K562 (cell line): ENCODE results near the gene CCPG1. TPM values are rescaled to one million over a fixed set of nuclear protein-coding genes. Genes with fewer than 3 reads are reported as not detected.
A peak's percentile ranks its signal among the peaks of the same experiment; 100 is the strongest.

ENCODE experiments used
- ATAC-seq: fragments of 200-7000 bp; cut with Tn5 transposase; 3 replicates; pipeline ENCODE4 v1.9.1; 2020; ENCODE audit warnings: moderate library complexity
- BruUV-seq: library from RNA; stranded (reverse); fragments of 400-500 nt; replicated peaks from 2 replicates; lab custom pipeline; 2021; lab: Mats Ljungman, UMichigan
- CTCF ChIA-PET: fragments of 300-600 bp; formaldehyde crosslinking; extraction: SDS; loops from one replicate; lab custom pipeline; 2021; ENCODE audit warnings: low intra/inter-chr PET ratio; lab: Yijun Ruan, JAX
- POLR2A ChIA-PET: fragments of 300-600, 350-650 bp; sonication (Branson Sonifier 250); formaldehyde crosslinking; extraction: SDS; loops from one replicate; lab custom pipeline; 2021; ENCODE audit warnings: antibody characterized with exemption, inconsistent platforms; lab: Yijun Ruan, JAX
- DNase-seq, 4 experiments: peaks; one replicate each; pipeline versions ENCODE4 v3.0.0 to v3.0.0-alpha.2; 2011 to 2018; ENCODE audit warnings: low spot score in 3 of 4, mixed read lengths in 3 of 4; ENCODE audit errors: extremely low read depth in 1 of 4
- FAIRE-seq: peaks from 2 replicates; lab custom pipeline; 2011; peaks lifted over from hg19 to GRCh38; lab: Jason Lieb, UNC
- H2AFZ ChIP-seq: 2 replicates; pipeline ENCODE4 v1.6.0; 2011; ENCODE audit warnings: low read depth, low read length, control low read depth, inconsistent platforms
- H3K27ac ChIP-seq: fragments of 200-600 bp; 3 replicates; pipeline ENCODE4 v1.8.0; 2011; ENCODE audit warnings: low read depth, mild to moderate bottlenecking, control low read depth, inconsistent platforms, low read length, moderate library complexity, mixed read lengths; ENCODE audit errors: extremely low read depth
- H3K27me3 ChIP-seq, 2 experiments: fragments of 300-600 bp in 1 of 2; 2 replicates in 1 of 2; 3 replicates in 1 of 2; pipeline versions ENCODE4 v1.6.0 to v1.8.0; 2011; ENCODE audit warnings: inconsistent platforms in 2 of 2, low read length in 2 of 2, mild to moderate bottlenecking in 1 of 2, mixed read lengths in 1 of 2, moderate library complexity in 1 of 2; ENCODE audit not compliant: control insufficient read depth in 2 of 2, insufficient read depth in 2 of 2
- H3K36me3 ChIP-seq: fragments of 300-600 bp; 3 replicates; pipeline ENCODE4 v1.8.0; 2011; ENCODE audit warnings: mild to moderate bottlenecking, low read length, inconsistent platforms; ENCODE audit not compliant: control insufficient read depth, insufficient read depth
- H3K4me1 ChIP-seq, 2 experiments: fragments of 200-600 bp in 1 of 2; replicated peaks in 1 of 2; 2 replicates in 1 of 2; 3 replicates in 1 of 2; pipeline versions ENCODE4 v1.5.1 to v1.8.0; 2011; ENCODE audit warnings: inconsistent platforms in 2 of 2, low read length in 2 of 2, mild to moderate bottlenecking in 1 of 2, mixed read lengths in 1 of 2, moderate library complexity in 1 of 2; ENCODE audit not compliant: control insufficient read depth in 2 of 2, insufficient read depth in 2 of 2
- H3K4me2 ChIP-seq: 2 replicates; pipeline ENCODE4 v1.6.1; 2011; ENCODE audit warnings: low read length, control low read depth, inconsistent platforms, mixed read lengths; ENCODE audit not compliant: insufficient read depth
- H3K4me3 ChIP-seq: fragments of 200-600 bp; sonication (generic), shearing (Covaris generic); 2 replicates; pipeline ENCODE4 v1.5.1; 2016; ENCODE audit warnings: control low read depth, inconsistent platforms
- H3K79me2 ChIP-seq: fragments of 200-600 bp; 3 replicates; pipeline ENCODE4 v1.8.0; 2011; ENCODE audit warnings: low read length, inconsistent platforms; ENCODE audit not compliant: control insufficient read depth, insufficient read depth
- H3K9ac ChIP-seq, 2 experiments: 2 replicates each; pipeline versions ENCODE4 v1.6.0 to v1.6.1; 2011; ENCODE audit warnings: low read depth in 2 of 2, low read length in 2 of 2, control low read depth in 1 of 2, inconsistent platforms in 1 of 2, mild to moderate bottlenecking in 1 of 2, mixed read lengths in 1 of 2; ENCODE audit not compliant: insufficient read depth in 1 of 2
- H3K9me1 ChIP-seq: one replicate; pipeline ENCODE4 v1.6.0; 2011; ENCODE audit warnings: inconsistent platforms, mild to moderate bottlenecking, low read length, moderate library complexity; ENCODE audit not compliant: control insufficient read depth, insufficient read depth
- H3K9me3 ChIP-seq: replicated peaks from 2 replicates; pipeline ENCODE4 v1.5.1; 2011; ENCODE audit warnings: low read depth, low read length, inconsistent platforms; ENCODE audit not compliant: control insufficient read depth, insufficient read depth
- H4K20me1 ChIP-seq: replicated peaks from 2 replicates; pipeline ENCODE4 v1.6.1; 2011; ENCODE audit warnings: low read length, inconsistent platforms, mixed read lengths; ENCODE audit not compliant: control insufficient read depth, insufficient read depth
- CTBP1 ChIP-seq: fragments of 450-650 bp; IDR thresholded peaks from 2 replicates; pipeline ENCODE4 v1.6.1; 2016; ENCODE audit warnings: borderline replicate concordance
- RBM25 ChIP-seq: fragments of 200-400 bp; formaldehyde crosslinking; IDR thresholded peaks from 2 replicates; pipeline ENCODE4 v1.6.1; 2018; ENCODE audit warnings: low read length, low read depth, moderate library complexity; ENCODE audit not compliant: severe bottlenecking
- SAFB2 ChIP-seq: fragments of 200-400 bp; formaldehyde crosslinking; IDR thresholded peaks from 2 replicates; pipeline ENCODE4 v1.6.1; 2018; ENCODE audit warnings: borderline replicate concordance, low read length, low read depth, moderate library complexity; ENCODE audit not compliant: severe bottlenecking
- SMAD2 ChIP-seq: fragments of 150-350 bp; IDR thresholded peaks from 2 replicates; pipeline ENCODE4 v1.6.1; 2014; ENCODE audit warnings: low read depth, mild to moderate bottlenecking, low read length
- ZNF121 ChIP-seq: sonication (generic); formaldehyde crosslinking; conservative IDR thresholded peaks from 2 replicates; pipeline ENCODE4 v1.8.0; 2022; ENCODE audit warnings: missing genetic modification reagents
- WGBS: fragments of 100-300 bp; shearing (Covaris generic); methylation state at CpG from one replicate; pipeline ENCODE4 v1.1.6; 2016; ENCODE audit warnings: low coverage, mixed read lengths; ENCODE audit not compliant: insufficient coverage; ENCODE audit errors: missing lambda C conversion rate; 5-methylcytosine and 5-hydroxymethylcytosine counted together
- in situ Hi-C: fragments of 300-500 bp; cut with MboI; formaldehyde crosslinking; loops from 4 replicates; pipeline ENCODE4 v1.15.0; 2018; ENCODE audit warnings: inconsistent platforms, mixed read lengths
- intact Hi-C: fragments of 100-400 bp; cut with micrococcal nuclease; formaldehyde crosslinking; loops from 2 replicates; pipeline ENCODE4 v1.14.2; 2022
- polyA plus RNA-seq, 8 experiments: library from polyadenylated mRNA; depleted of rRNA in 4 of 8; stranded (reverse) in 5 of 8; unstranded in 3 of 8; fragments of >200 nt; fragmentation: Nextera tagmentation in 2 of 8; fragmentation: Illumina TruSeq in 1 of 8; extraction: Ambion mirVana in 2 of 8; extraction: Trizol in 1 of 8; gene quantifications; 2 replicates each; pipeline versions ENCODE4 v1.2.1 to v1.2.3, GENCODE V29; 2011 to 2014; ENCODE audit warnings: inconsistent platforms in 1 of 8, missing spikeins in 1 of 8
- total RNA-seq, 7 experiments: library from RNA; depleted of rRNA in 6 of 7; stranded (reverse); fragments of >200 nt in 6 of 7; fragmentation: Illumina TruSeq in 2 of 7; extraction: Trizol in 2 of 7; gene quantifications; 2 replicates each; pipeline versions ENCODE4 v1.2.1 to v1.2.3, GENCODE V29; 2011 to 2021; ENCODE audit warnings: low replicate concordance in 1 of 7
- TF ChIP-seq, protein P1 (sequence below): fragments of 200-800 bp; sonication (Bioruptor generic); IDR thresholded peaks from 2 replicates; pipeline ENCODE4 v1.6.1; 2017; ENCODE audit warnings: missing genetic modification characterization, missing compliant biosample characterization

CCPG1 gene
- total and polyA plus RNA-seq, 9 of the 15 experiments (the other 6 are each of a cell fraction or from before 2014, with no cell fraction given): 33.0 to 54.9 (median 41.1) TPM

- H3K9me1 ChIP-seq: no peaks in the 10 kb centered on the region
- no peaks in the 10 kb centered on the region for H3K27me3 ChIP-seq
- H3K9ac ChIP-seq: peak overlapping the region in 1 of 2 experiments; percentile 97; a peak in 1 of 4 replicates
- peaks cover 52% of the 10 kb centered on the region for H3K79me2 ChIP-seq
- ChIA-PET CTCF (interaction anchor here (0.6 kb wide), 1 partner anchor 286 kb away, joined by 3 read pairs; no protein-coding TSS in a partner anchor), POLR2A (no interaction called here)
- no peak overlapping the region for H3K4me3 ChIP-seq
- in situ Hi-C loops: no loop called here
- no TSS peak for BruUV-seq
- H3K36me3 ChIP-seq: peaks cover 11% of the 10 kb centered on the region; the same call in 2 of the 3 replicates
- H3K27ac ChIP-seq: no peak overlapping the region
- peak overlapping the region; percentile 10; the same call in 1 of the 2 replicates for H3K4me2 ChIP-seq
- no peak overlapping the region for H2AFZ ChIP-seq
- FAIRE-seq (no peak), ATAC-seq (no peak), DNase-seq (no peak)
- intact Hi-C loops: no loop called here
- peak; percentile 60 for TF ChIP-seq RBM25
- TF ChIP-seq SMAD2: no peak
- no peak for TF ChIP-seq SAFB2
- peak; percentile 70 for TF ChIP-seq ZNF121 (CRISPR knock-in tag)
- 20% methylated on average over 1 of the region's 1 CpG for WGBS
- H4K20me1 ChIP-seq: no peaks in the 10 kb centered on the region
- no peaks in the 10 kb centered on the region for H3K9me3 ChIP-seq
- peaks cover 4 to 9% of the 10 kb centered on the region in 2 experiments; a peak in 2 of 5 replicates for H3K4me1 ChIP-seq
Observed at GRCh38 chr15:55320963-55321362, 87.2 kb downstream of the CCPG1 start.

DNA sequence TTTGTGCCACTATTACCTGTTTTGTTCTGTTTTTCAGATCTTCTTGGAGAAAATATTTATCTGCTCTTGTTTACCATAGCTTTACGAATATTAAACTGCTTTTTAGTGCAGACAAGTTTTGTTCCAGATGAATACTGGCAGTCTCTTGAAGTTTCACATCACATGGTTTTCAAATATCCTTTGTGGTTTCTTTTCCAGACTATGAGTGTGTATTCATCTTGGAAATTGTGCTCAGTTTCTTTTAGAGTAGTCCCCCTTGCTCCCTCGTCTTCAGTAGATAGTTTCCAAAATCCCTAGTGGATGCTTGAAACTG lies 88.0 kb downstream of the CCPG1 start:
- Histone ChIP-seq H3K36me3 (peaks cover 11% of the 10 kb centered on the region; the same call in 2 of the 3 replicates), H3K27me3 (no peaks in the 10 kb centered on the region), H3K9me3 (no peaks in the 10 kb centered on the region), H3K27ac (peak overlapping the region; percentile 96), H3K4me3 (peak overlapping the region; percentile 69), H3K9me1 (no peaks in the 10 kb centered on the region), H2AFZ (peak overlapping the region; percentile 69), H3K9ac (peak overlapping the region in 1 of 2 experiments; percentile 97; a peak in 2 of 4 replicates), H3K79me2 (peaks cover 56% of the 10 kb centered on the region), H3K4me2 (peak overlapping the region; percentile 92), H3K4me1 (peaks cover 4 to 9% of the 10 kb centered on the region in 2 experiments; a peak in 2 of 5 replicates), H4K20me1 (no peaks in the 10 kb centered on the region)
- WGBS: 12% methylated on average over 2 of the region's 2 CpGs
- ChIA-PET CTCF (no interaction called here), POLR2A (interaction anchor here (1.1 kb wide), 1 partner anchor 12 kb away, joined by 4 read pairs; no protein-coding TSS in a partner anchor)
- in situ Hi-C loops (no loop called here), intact Hi-C loops (no loop called here)
- TF ChIP-seq CTBP1: no peak
- TF ChIP-seq, protein P1, sequence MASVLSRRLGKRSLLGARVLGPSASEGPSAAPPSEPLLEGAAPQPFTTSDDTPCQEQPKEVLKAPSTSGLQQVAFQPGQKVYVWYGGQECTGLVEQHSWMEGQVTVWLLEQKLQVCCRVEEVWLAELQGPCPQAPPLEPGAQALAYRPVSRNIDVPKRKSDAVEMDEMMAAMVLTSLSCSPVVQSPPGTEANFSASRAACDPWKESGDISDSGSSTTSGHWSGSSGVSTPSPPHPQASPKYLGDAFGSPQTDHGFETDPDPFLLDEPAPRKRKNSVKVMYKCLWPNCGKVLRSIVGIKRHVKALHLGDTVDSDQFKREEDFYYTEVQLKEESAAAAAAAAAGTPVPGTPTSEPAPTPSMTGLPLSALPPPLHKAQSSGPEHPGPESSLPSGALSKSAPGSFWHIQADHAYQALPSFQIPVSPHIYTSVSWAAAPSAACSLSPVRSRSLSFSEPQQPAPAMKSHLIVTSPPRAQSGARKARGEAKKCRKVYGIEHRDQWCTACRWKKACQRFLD (CRISPR knock-in tag): 0 out of 2 replicates have a peak, but pooled peaks have one; percentile 35
- FAIRE-seq (no peak), ATAC-seq (no peak), DNase-seq (no peak)
- no TSS peak for BruUV-seq
